DMS114 treated with DMSO at 0.1 percent for 48 hours (cell line): Measurements from ENCODE around the gene MAP4K3.
"Not testable (repeated sequence)": the region's sequence is repeated elsewhere in the genome, so short reads cannot be mapped to it uniquely, and the experiment has no call there.

Experiments used
- DNase-seq: peaks from one replicate; lab custom pipeline; 2025; ENCODE audit not compliant: unreplicated experiment; lab: John Stamatoyannopoulos, UW

Gene MAP4K3

GRCh38 chr2:39246382-39246980, 190.6 kb downstream of the MAP4K3 start:
- no peak for DNase-seq

DNA sequence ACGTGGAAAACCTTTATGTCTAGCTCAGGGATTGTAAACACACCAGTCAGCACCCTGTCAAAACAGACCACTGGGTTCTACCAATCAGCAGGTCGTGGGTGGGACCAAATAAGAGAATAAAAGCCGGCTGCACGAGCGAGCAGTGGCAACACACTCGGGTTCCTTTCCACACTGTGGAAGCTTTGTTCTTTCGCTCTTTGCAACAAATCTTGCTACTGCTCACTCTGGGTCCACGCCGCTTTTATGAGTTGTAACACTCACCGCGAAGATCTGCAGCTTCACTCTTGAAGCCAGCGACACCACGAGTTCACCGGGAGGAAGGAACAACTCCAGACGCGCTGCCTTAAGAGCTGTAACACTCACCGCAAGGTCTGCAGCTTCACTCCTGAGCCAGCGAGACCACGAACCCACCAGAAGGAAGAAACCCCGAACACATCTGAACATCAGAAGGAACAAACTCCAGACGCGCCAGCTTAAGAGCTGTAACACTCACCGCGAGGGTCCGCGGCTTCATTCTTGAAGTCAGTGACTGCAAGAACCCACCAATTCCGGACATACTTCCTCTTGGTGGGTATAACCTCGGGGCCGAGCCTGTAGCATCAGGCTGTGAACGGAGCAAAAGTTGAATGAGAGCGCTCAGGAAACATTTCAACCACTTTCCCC, 192.0 kb downstream of the MAP4K3 start:
- peak; percentile 20 for DNase-seq

DNA sequence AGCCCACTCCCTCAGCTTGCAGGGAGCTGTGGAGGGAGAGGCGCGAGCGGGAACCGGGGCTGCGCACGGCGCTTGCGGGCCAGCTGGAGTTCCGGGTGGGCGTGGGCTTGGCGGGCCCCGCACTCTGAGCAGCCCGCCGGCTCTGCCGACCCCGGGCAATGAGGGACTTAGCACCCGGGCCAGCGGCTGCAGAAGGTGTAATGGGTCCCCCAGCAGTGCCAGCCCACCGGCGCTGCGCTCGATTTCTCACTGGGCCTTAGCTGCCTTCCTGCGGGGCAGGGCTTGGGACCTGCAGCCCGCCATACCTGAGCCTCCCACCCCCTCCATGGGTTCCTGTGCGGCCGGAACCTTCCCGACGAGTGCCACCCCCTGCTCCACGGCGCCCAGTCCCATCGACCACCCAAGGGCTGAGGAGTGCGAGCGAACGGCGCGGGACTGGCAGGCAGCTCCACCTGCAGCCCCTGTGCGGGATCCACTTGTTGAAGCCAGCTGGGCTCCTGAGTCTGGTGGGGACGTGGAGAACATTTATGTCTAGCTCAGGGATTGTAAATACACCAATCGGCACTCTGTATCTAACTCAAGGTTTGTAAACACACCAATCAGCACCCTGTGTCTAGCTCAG, 192.7 kb downstream of the MAP4K3 start:
- not testable (repeated sequence) for DNase-seq

DNA sequence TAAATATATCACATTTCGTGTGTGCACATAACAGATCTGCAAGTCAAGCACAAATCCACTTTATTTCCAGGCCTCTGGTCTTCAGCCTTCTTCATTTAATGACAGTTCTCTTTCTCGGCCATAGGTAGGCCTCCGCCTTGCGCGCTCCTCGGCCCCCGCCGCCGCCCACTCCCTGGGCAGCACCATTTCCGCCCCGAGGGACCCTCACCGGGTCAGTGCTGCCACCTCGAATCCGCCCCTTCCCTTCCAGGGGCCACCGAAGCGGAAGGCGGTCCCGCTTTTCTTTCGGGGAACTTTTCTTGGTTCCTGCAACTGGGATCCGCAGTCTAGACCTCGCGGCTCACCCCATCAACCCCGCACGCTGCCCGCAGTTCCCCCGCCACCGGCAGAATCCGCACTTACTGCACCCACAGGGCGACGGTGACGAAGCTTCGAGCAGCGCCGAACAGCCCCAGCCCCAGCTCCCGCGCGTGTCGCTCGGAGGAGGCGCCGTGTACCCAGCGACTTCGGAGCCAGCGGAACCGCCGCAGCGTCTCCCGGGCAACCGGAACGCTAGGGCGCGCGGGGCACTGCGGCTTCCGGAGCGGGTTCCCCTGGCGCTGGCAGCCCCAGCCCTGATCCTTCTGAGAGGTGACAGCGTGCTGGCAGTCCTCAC, 193.5 kb downstream of the MAP4K3 start, which contains the start of gene CDKL4:
Gene CDKL4 (minus strand): TSS at position 502 of the 655 bp plus-strand sequence.
- DNase-seq = no peak

DNA sequence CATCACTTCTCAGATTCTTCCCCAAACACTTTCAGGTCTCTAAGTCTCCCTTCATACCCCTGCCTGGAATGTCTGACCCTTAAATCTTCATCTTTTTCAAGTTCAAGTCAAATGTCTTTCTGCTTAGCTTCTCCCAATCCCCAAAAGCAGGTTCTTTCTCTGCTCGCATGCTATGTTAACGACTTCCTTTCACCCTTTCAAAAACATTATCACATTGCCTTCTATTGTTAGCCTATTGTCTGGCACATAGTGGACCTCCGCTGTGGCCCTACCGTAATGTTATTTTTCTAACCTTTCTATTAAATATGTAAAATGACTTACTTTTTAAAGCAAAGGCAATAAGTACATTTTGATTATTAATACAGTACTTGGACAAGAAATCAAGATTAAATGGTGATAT, 195.5 kb downstream of the MAP4K3 start:
- DNase-seq = no peak

GRCh38 chr2:39240758-39241157, 196.3 kb downstream of the MAP4K3 start:
- no peak for DNase-seq

DNA sequence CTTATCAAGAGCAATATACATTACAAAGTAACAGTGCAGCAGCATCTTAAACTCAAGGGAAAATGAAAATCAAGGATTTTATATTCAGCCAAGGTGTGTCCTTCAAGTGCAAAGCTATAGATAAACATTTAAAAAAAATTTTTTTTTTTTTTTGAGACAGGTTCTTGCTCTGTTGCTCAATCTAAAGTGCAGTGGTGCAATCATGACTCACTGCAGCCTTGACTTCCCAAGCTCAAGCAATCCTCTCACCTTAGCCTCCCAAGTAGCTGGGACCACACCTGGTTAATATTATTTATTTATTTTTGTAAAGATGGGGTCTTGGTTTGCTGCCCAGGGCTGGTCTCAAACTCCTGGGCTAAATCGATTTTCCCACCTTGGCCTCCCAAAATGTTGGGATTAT, 202.3 kb downstream of the MAP4K3 start:
- DNase-seq = no peak

GRCh38 chr2:39232141-39232540, 204.9 kb downstream of the MAP4K3 start:
- no peak for DNase-seq

GRCh38 chr2:39228413-39229209, 208.5 kb downstream of the MAP4K3 start:
- DNase-seq = no peak

- DNase-seq = peak; percentile 65
These were observed 209.3 kb downstream of the MAP4K3 start for GRCh38 chr2:39227628-39228412.

- DNase-seq = no peak
These were observed 211.5 kb downstream of the MAP4K3 start for GRCh38 chr2:39225567-39225966.

GRCh38 chr2:39223909-39224308, 213.2 kb downstream of the MAP4K3 start:
- DNase-seq = no peak

GRCh38 chr2:39221459-39221858, 215.6 kb downstream of the MAP4K3 start:
- no peak for DNase-seq

DNA sequence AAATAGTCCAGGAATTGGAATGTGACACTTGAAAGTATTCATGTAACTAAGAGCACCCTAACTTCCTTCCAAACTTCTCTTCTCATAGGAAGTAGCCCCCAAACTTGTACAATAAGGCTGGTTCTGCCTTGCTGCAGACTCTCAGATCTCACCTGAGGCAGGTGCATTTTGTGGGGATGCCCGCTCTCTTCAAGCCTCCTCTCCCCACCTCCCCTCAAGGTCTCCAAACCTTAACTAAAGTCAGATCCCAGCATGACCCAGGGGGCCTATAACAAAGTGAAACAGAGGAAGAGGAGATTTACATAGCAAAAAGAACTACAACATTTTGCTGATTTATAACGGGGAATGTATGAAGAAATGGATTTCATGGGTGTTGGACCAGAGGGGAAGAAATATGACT, 216.9 kb downstream of the MAP4K3 start:
- no peak for DNase-seq

DNA sequence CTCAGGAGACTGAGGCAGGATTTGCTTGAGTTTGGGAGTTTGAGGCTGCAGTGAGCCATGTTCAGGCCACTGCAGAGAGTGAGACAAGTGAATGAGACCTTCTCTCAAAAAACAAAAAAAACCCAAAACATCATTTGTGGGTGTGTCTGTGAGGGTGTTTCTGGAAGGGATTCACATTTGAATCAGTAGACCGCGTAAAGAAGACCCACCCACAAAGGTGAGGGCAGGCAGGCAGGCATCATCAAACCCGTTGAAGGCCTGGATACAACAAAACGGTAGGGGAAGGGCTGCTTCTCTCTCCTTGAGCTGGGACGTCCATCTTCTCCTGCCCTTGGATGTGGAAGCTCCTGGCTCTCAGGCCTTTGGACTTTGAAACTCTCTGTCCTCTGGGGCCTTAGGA, 218.7 kb downstream of the MAP4K3 start:
- no peak for DNase-seq

DNA sequence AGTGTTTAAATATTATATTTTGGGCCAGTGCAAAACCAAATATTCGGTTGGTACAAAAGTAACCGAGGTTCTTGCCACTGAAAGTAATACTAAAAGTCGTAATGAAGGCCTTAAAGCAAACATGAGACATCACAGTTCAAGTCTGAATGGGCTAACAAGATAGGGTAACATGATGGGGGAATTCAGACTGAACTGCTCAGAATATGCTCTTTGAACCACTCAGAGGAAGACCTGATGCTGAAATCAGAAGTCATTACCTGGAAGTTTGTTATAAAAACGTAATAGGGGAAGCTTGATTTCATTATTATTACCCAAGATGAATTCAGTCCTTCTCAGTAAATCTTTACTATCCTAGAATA, 219.9 kb downstream of the MAP4K3 start:
- no peak for DNase-seq

- DNase-seq = no peak
These were observed 220.5 kb downstream of the MAP4K3 start for GRCh38 chr2:39216346-39217191.

GRCh38 chr2:39215545-39215944, 221.5 kb downstream of the MAP4K3 start:
- no peak for DNase-seq

DNA sequence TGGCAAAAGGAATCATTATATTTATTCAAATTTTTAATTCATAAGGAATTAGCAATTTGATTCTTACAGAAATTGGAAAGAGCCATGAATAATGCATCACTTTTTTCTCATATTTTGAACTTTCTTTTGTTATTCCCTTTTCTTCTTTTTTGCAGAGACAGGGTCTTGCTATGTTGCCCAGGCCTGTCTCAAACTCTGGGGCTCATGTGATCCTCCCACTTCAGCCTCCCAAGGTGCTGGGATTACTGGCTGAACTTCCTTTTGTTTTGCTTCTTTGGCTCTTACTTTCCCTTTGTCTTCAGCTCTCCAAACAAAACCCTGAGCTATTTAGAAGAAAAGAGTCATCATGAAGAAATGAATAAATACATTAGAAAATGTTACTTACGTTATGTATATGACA, 224.1 kb downstream of the MAP4K3 start:
- DNase-seq = no peak

DNA sequence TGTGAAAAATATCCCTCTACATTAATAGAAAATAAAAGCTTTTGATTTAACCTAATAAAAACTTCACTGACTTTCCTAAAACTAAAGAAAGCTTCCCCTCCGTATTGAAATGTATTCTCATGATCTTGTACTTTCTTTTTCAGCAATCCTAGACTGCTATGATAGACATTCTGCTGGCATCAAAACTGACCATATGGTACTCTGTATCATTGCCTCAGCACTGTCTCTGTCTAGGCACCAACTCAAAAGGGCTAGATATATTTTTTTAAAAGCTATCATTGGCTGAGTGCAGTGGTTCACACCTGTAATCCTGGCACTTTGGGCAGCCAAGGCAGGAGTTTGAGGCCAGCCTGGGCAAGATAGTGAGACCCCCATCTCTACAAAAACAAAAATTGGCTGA, 226.2 kb downstream of the MAP4K3 start:
- DNase-seq = no peak
